ENCODE measurements around the gene OSBPL2.

DNA sequence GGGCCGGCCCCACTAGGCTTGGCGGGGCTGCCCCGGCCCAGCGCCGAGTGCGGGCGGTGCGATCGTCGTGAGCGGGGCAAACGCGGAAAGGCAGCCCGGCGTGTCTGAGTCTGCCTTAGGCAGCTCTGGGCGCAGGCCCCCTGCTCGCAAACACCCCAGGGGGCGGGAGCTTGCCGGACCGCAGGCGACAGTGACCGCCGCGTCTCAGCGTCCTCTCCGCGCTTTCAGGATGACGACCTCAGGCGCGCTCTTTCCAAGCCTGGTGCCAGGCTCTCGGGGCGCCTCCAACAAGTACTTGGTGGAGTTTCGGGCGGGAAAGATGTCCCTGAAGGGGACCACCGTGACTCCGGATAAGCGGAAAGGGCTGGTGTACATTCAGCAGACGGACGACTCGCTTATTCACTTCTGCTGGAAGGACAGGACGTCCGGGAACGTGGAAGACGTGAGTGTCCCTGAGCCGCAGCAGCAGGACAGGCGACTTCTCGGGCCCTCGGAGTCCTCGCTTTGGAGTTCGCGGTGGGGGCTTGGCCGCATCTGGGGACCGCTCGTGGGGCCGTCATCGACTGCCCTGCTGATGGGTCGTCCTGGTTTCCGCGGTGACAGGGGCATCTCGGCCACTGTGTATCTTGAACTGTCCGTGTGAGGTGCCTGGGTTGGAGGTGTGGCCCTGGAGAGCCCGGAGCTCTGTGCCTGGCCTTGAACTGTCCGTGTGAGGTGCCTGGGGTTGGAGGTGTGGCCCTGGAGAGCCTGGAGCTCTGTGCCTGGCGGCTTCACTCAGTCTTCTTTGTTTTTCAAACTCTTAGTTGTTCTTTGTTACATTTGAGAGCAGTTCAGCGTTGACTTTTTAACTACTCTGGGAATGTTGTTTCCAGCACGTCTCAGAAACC, 65.3 kb downstream of the OSBPL2 start:
- TF ChIP-seq, protein P1, sequence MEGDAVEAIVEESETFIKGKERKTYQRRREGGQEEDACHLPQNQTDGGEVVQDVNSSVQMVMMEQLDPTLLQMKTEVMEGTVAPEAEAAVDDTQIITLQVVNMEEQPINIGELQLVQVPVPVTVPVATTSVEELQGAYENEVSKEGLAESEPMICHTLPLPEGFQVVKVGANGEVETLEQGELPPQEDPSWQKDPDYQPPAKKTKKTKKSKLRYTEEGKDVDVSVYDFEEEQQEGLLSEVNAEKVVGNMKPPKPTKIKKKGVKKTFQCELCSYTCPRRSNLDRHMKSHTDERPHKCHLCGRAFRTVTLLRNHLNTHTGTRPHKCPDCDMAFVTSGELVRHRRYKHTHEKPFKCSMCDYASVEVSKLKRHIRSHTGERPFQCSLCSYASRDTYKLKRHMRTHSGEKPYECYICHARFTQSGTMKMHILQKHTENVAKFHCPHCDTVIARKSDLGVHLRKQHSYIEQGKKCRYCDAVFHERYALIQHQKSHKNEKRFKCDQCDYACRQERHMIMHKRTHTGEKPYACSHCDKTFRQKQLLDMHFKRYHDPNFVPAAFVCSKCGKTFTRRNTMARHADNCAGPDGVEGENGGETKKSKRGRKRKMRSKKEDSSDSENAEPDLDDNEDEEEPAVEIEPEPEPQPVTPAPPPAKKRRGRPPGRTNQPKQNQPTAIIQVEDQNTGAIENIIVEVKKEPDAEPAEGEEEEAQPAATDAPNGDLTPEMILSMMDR (IDR thresholded peaks at IDR 0.05): no peak
- no peak for TF ChIP-seq EZH2 (IDR thresholded peaks at IDR 0.05; ENCODE audit: borderline replicate concordance, insufficient read depth, low read depth, low read length, poor library complexity, severe bottlenecking)
